ENCODE measurements around the gene SRRM3. TPM values are rescaled to one million over a fixed set of nuclear protein-coding genes. Genes with fewer than 3 reads are reported as not detected.

SRRM3 gene
- polyA plus RNA-seq, 1 donor from 2014 or later = 34.9 TPM

DNA sequence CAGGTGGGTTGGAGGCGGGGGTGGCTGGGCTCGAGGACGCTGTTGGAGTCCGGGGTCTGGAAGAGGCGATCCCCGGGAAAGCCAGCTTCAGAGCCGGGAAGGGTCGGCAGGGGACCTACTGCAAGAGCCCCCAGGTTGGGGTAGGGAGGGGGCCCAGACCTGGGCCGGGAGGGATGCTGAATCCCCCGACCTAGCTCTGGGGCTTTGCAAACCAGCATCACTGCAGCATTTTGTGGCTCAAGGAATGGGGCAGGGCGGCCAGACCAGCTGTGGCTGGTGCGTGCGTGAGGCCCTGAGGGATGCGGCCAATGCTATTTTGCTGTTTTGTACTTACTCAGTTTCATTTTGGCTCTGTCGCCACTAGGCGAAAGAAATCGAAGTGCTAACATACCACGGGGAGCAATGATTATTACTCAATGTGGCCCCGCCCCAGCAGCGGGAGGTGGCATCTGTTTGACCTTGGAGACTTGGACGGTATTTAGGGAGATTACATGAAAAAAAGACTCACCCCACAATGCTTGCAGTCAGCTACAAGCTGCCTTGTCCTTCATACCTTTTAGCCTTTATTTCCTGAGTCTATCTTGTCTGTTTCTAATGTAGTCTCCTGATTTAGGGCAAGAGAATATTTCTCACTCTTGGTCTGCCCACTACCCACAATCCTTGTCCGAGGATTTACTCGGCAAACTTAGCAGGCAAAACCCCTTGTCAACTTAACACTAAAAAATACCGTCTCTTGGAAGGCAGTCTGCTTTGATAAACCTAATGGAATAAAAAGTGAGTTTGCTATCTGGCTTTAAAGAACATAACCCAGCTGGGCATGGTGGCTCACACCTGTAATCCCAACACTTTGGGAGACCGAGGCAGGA is 117.0 kb downstream of the SRRM3 start:
- peak overlapping the region; percentile 73 for H3K4me3 ChIP-seq (ENCODE audit: low read length)
- H3F3A ChIP-seq (ENCODE audit: insufficient read depth, low read length, poor library complexity, severe bottlenecking) = no peaks in the 10 kb centered on the region
- peak overlapping the region; percentile 87 for H3K9ac ChIP-seq (ENCODE audit: low read length)
- no peaks in the 10 kb centered on the region for H4K20me1 ChIP-seq (ENCODE audit: insufficient read depth)
- H3K9me2 ChIP-seq (ENCODE audit: insufficient read depth, low read length) = no peaks in the 10 kb centered on the region
- H3K36me3 ChIP-seq (ENCODE audit: insufficient read depth, low read length) = no peaks in the 10 kb centered on the region
- no peaks in the 10 kb centered on the region for H3K27me3 ChIP-seq (ENCODE audit: insufficient read depth, low read depth, low read length)
- peak overlapping the region; percentile 61 for H2AFZ ChIP-seq (ENCODE audit: low read depth, low read length)
- peak overlapping the region; percentile 76 for H3K4me2 ChIP-seq (ENCODE audit: low read length)
- no peaks in the 10 kb centered on the region for H3K9me3 ChIP-seq (ENCODE audit: low read length)
- H3K27ac ChIP-seq (ENCODE audit: low read length) = peak overlapping the region; percentile 89
- peaks cover 4% of the 10 kb centered on the region for H3K79me2 ChIP-seq (replicated peaks; ENCODE audit: insufficient read depth, low read length)
- TF ChIP-seq, protein P1, sequence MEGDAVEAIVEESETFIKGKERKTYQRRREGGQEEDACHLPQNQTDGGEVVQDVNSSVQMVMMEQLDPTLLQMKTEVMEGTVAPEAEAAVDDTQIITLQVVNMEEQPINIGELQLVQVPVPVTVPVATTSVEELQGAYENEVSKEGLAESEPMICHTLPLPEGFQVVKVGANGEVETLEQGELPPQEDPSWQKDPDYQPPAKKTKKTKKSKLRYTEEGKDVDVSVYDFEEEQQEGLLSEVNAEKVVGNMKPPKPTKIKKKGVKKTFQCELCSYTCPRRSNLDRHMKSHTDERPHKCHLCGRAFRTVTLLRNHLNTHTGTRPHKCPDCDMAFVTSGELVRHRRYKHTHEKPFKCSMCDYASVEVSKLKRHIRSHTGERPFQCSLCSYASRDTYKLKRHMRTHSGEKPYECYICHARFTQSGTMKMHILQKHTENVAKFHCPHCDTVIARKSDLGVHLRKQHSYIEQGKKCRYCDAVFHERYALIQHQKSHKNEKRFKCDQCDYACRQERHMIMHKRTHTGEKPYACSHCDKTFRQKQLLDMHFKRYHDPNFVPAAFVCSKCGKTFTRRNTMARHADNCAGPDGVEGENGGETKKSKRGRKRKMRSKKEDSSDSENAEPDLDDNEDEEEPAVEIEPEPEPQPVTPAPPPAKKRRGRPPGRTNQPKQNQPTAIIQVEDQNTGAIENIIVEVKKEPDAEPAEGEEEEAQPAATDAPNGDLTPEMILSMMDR (IDR thresholded peaks at IDR 0.05; ENCODE audit: poor library complexity, severe bottlenecking) = peak; percentile 48
- no peak for TF ChIP-seq TAF1 (IDR thresholded peaks at IDR 0.05; ENCODE audit: low read depth)
- peak; percentile 4 for TF ChIP-seq POLR2AphosphoS5 (IDR thresholded peaks at IDR 0.05)

- no peak overlapping the region for H3K4me2 ChIP-seq (ENCODE audit: low read length)
- peaks cover 46% of the 10 kb centered on the region for H3K79me2 ChIP-seq (replicated peaks; ENCODE audit: insufficient read depth, low read length)
- no peak overlapping the region for H2AFZ ChIP-seq (ENCODE audit: low read depth, low read length)
- H3K4me3 ChIP-seq (ENCODE audit: low read length) = no peak overlapping the region
- no peaks in the 10 kb centered on the region for H3K9me3 ChIP-seq (ENCODE audit: low read length)
- H3K27me3 ChIP-seq (ENCODE audit: insufficient read depth, low read depth, low read length) = no peaks in the 10 kb centered on the region
- no peak overlapping the region for H3K9ac ChIP-seq (ENCODE audit: low read length)
- H3K9me2 ChIP-seq (ENCODE audit: insufficient read depth, low read length) = no peaks in the 10 kb centered on the region
- H3F3A ChIP-seq (ENCODE audit: insufficient read depth, low read length, poor library complexity, severe bottlenecking) = no peaks in the 10 kb centered on the region
- peaks cover 34% of the 10 kb centered on the region for H4K20me1 ChIP-seq (ENCODE audit: insufficient read depth)
- no peak overlapping the region for H3K27ac ChIP-seq (ENCODE audit: low read length)
- TF ChIP-seq EZH2 (IDR thresholded peaks at IDR 0.05; ENCODE audit: borderline replicate concordance, insufficient read depth, low read length, poor library complexity, severe bottlenecking) (no peak), POLR2AphosphoS5 (IDR thresholded peaks at IDR 0.05) (no peak), TAF1 (IDR thresholded peaks at IDR 0.05; ENCODE audit: low read depth) (no peak), RAD21 (conservative IDR thresholded peaks at IDR 0.05) (no peak), EP300 (conservative IDR thresholded peaks at IDR 0.05; ENCODE audit: poor library complexity, severe bottlenecking) (no peak), MXI1 (conservative IDR thresholded peaks at IDR 0.05; ENCODE audit: poor library complexity, severe bottlenecking) (no peak), SMC3 (conservative IDR thresholded peaks at IDR 0.05; ENCODE audit: poor library complexity) (no peak), REST (IDR thresholded peaks at IDR 0.05; ENCODE audit: borderline replicate concordance) (no peak)
- TF ChIP-seq, protein P1 (IDR thresholded peaks at IDR 0.05; ENCODE audit: poor library complexity, severe bottlenecking) = no peak
- peaks cover 8% of the 10 kb centered on the region for H3K36me3 ChIP-seq (ENCODE audit: insufficient read depth, low read length)
These were observed 123.4 kb downstream of the SRRM3 start for GRCh38 chr7:76325092-76325491.

All from neural cell (in vitro differentiated cells).